Measurements from ENCODE around the gene C10orf71.

C10orf71 gene

GRCh38 chr10:49318755-49319154 is 19.8 kb downstream of the C10orf71 start:
- DNase-seq = no peak

GRCh38 chr10:49319206-49319605 is 20.2 kb downstream of the C10orf71 start:
- DNase-seq = no peak

GRCh38 chr10:49320191-49320590 is 21.2 kb downstream of the C10orf71 start:
- DNase-seq = no peak

- DNase-seq = no peak
Measured at GRCh38 chr10:49321021-49321420, 22.1 kb downstream of the C10orf71 start.

- no peak for DNase-seq
Measured at GRCh38 chr10:49322371-49323170, 23.6 kb downstream of the C10orf71 start.

GRCh38 chr10:49323171-49323895 is 24.4 kb downstream of the C10orf71 start:
- DNase-seq = no peak

GRCh38 chr10:49323896-49324270 is 24.9 kb downstream of the C10orf71 start:
- DNase-seq = no peak

- DNase-seq = peak; percentile 19
Measured at GRCh38 chr10:49324711-49325110, 25.7 kb downstream of the C10orf71 start.

GRCh38 chr10:49325131-49325915 is 26.4 kb downstream of the C10orf71 start:
- no peak for DNase-seq

GRCh38 chr10:49325916-49326783 is 27.2 kb downstream of the C10orf71 start:
- no peak for DNase-seq

- no peak for DNase-seq
Measured at GRCh38 chr10:49327036-49327813, 28.3 kb downstream of the C10orf71 start.

- no peak for DNase-seq
Measured at GRCh38 chr10:49328401-49329145, 29.6 kb downstream of the C10orf71 start.

- DNase-seq = no peak
Measured at GRCh38 chr10:49329146-49329505, 30.2 kb downstream of the C10orf71 start.

- no peak for DNase-seq
Measured at GRCh38 chr10:49330127-49330665, 31.2 kb downstream of the C10orf71 start.

GRCh38 chr10:49331431-49331830 is 32.5 kb downstream of the C10orf71 start:
- no peak for DNase-seq

GRCh38 chr10:49332333-49332732 is 33.4 kb downstream of the C10orf71 start:
- no peak for DNase-seq

GRCh38 chr10:49332768-49333167 is 33.8 kb downstream of the C10orf71 start:
- DNase-seq = no peak

- no peak for DNase-seq
Measured at GRCh38 chr10:49333192-49333591, 34.2 kb downstream of the C10orf71 start.

GRCh38 chr10:49334964-49335363 is 36.0 kb downstream of the C10orf71 start:
- DNase-seq = no peak

- no peak for DNase-seq
Measured at GRCh38 chr10:49335364-49335972, 36.5 kb downstream of the C10orf71 start.

Data from EL (cell line).